ENCODE data around the gene SYNCRIP. TPM values are rescaled to one million over a fixed set of nuclear protein-coding genes. Genes with fewer than 3 reads are reported as not detected.
"Not testable (repeated sequence)": the region's sequence is repeated elsewhere in the genome, so short reads cannot be mapped to it uniquely, and the experiment has no call there.

The SYNCRIP gene
- total RNA-seq, 4 donors from 2014 or later, result 49.4 to 56.3 (median 50.6) TPM

DNA sequence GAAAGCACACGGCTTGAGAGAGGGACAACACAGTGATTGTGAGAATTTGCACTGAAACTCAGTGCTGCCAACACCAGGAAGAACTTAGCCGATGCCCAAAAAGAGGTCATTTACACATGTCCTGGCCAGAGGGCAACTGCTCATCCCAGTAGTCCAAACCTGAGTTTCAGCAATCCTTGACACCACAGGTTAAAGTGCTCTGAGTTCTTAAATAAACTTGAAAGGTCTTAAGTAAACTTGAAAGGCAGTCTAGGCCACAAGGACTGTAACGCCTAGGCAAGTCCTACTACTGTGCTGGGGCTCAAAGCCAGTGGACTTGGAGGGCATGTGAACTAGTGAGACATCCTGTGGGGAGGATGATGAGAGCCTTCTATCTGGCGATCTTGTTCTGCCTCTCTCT lies 63.1 kb downstream of the SYNCRIP start:
- intact Hi-C loops (cut with DNase I; ENCODE audit: low total_unique reads), result no loop called here
- H3K4me3 ChIP-seq (ENCODE audit: low read depth, poor library complexity, severe bottlenecking), result no peak overlapping the region
- TF ChIP-seq POLR2A (IDR thresholded peaks at IDR 0.05), result no peak
- TF ChIP-seq, protein P1, sequence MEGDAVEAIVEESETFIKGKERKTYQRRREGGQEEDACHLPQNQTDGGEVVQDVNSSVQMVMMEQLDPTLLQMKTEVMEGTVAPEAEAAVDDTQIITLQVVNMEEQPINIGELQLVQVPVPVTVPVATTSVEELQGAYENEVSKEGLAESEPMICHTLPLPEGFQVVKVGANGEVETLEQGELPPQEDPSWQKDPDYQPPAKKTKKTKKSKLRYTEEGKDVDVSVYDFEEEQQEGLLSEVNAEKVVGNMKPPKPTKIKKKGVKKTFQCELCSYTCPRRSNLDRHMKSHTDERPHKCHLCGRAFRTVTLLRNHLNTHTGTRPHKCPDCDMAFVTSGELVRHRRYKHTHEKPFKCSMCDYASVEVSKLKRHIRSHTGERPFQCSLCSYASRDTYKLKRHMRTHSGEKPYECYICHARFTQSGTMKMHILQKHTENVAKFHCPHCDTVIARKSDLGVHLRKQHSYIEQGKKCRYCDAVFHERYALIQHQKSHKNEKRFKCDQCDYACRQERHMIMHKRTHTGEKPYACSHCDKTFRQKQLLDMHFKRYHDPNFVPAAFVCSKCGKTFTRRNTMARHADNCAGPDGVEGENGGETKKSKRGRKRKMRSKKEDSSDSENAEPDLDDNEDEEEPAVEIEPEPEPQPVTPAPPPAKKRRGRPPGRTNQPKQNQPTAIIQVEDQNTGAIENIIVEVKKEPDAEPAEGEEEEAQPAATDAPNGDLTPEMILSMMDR (IDR thresholded peaks at IDR 0.05), result no peak
- WGBS, 2 donors, result 87 to 90% methylated on average over 4 of the region's 4 CpGs
- no peak for DNase-seq (ENCODE audit: low spot score in 2 of 2)

DNA sequence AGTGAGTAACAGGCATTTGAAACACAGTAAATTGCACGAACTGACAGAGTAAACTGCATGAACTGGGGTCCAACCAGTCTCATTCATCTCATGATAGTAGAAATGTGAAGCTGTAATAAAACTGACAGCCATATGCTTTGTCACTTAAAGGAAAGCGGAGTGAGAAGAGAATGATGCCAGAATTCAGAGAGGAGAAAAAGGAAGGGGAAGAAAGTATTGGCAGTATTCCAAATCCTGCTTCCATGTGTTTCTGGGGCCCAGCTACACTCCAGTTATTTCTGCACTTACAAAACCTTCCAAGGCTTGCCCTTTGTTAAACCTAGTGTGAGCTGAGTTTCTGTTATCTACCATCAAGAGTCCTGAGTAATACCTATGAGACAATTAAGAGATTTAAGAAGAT lies 66.2 kb downstream of the SYNCRIP start:
- no peak overlapping the region for H3K4me3 ChIP-seq (ENCODE audit: low read depth, poor library complexity, severe bottlenecking)
- intact Hi-C loops (cut with DNase I; ENCODE audit: low total_unique reads), result no loop called here
- no peak for TF ChIP-seq POLR2A (IDR thresholded peaks at IDR 0.05)
- TF ChIP-seq, protein P1 (IDR thresholded peaks at IDR 0.05), result no peak
- no peak for DNase-seq (ENCODE audit: low spot score in 2 of 2)
- WGBS, 2 donors, result 72 to 81% methylated on average over 2 of the region's 2 CpGs

DNA sequence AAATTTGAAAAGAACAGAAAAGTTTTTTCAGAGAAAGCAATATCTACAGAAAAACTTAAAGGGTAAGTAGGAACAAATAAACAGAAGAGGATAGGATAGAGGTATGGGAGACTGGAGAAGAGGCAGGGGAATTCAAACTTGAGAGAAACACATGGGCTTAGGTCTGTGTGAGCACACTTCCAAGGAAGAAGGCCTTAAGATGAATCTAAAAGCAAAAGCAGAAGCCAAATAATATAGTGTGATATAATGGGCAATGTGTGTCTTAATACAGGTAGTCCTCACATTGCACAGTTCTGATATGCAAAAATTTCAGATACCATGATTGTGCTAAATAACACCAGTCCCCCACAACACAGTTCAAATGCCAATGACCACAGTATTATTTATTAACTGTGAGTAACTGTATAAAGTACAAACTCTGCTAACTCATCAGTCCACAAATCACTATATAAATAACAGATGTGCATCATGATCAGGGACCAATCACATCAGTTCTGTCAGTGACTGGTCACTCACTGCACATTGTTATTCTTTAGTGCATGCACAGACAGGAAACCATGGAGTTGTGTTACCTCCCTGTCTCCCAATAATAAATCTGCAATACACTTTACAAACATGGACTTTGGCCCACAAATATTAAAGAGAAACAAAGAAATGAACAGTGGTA lies 67.6 kb downstream of the SYNCRIP start:
- TF ChIP-seq POLR2A (IDR thresholded peaks at IDR 0.05), result no peak
- TF ChIP-seq, protein P1 (IDR thresholded peaks at IDR 0.05), result no peak
- DNase-seq (ENCODE audit: low spot score in 2 of 2), result no peak
- no peak overlapping the region for H3K4me3 ChIP-seq (ENCODE audit: low read depth, poor library complexity, severe bottlenecking)
- intact Hi-C loops (cut with DNase I; ENCODE audit: low total_unique reads), result no loop called here

DNA sequence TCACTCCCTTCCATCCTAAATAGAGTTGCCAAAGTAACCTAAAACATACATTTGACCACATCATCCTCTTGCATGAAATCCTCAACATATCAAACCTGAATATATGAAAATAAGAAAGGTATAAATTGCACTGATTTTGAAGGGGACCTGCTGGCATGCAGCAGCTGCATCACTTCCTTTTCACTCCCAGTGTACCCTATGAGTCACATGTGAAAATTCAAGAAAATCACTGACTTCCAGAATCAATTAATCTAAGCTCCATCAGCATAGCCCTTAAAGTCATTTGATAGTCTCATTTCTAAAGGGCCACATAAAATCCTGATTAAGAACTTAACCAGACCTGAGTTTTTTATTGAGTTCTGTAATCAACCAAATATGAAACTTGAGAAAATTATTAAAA lies 73.4 kb downstream of the SYNCRIP start:
- no peak for TF ChIP-seq POLR2A (IDR thresholded peaks at IDR 0.05)
- TF ChIP-seq, protein P1 (IDR thresholded peaks at IDR 0.05), result no peak

DNA sequence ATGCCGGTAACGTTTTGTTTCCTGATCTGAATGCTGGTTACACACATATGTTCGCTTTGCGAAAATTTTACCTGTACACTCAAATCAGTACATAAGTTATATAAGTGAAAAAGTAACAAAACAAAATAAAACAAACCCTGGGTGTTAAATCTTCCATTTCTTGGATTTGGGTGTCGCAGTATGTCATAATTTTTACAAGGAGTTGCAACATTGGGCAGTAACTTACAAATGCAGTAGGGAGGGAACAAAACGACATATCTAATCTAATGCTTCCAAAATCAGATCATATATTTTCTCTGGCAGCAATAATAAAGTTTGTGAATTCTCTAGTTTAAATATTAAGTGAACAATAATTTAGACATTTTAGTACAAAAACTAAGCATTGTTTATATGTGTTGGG lies 74.3 kb downstream of the SYNCRIP start:
- DNase-seq (ENCODE audit: low spot score in 2 of 2), result no peak
- no peak for TF ChIP-seq POLR2A (IDR thresholded peaks at IDR 0.05)
- TF ChIP-seq, protein P1 (IDR thresholded peaks at IDR 0.05), result no peak
- 90 to 92% methylated on average over 6 of the region's 6 CpGs for WGBS, 2 donors
- intact Hi-C loops (cut with DNase I; ENCODE audit: low total_unique reads), result no loop called here
- no peak overlapping the region for H3K4me3 ChIP-seq (ENCODE audit: low read depth, poor library complexity, severe bottlenecking)

More for the DNA sequence above, 73.4 kb downstream of the SYNCRIP start:
- no peak overlapping the region for H3K4me3 ChIP-seq (ENCODE audit: low read depth, poor library complexity, severe bottlenecking)
- intact Hi-C loops (cut with DNase I; ENCODE audit: low total_unique reads), result no loop called here
- no peak for DNase-seq (ENCODE audit: low spot score in 2 of 2)

DNA sequence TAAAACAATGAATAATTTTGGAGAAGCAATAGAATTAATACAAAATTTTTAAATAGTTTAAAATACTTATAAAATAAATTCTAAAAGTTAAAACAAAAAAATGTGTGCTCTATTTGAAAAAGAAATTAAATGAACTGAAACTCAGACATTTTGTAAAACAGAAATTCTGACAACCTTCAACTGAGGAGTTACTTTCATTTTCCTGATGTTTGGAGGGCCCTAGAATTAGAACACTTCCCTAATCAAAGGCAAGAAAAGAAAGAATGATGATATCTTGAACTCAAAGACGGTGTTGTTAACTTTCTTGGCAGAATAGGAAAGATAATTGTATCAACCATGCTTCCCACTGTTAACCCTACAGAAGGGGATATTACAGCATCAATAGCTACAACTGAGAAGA lies 77.0 kb downstream of the SYNCRIP start:
- no peak for DNase-seq (ENCODE audit: low spot score in 2 of 2)
- no peak overlapping the region for H3K4me3 ChIP-seq (ENCODE audit: low read depth, poor library complexity, severe bottlenecking)
- TF ChIP-seq, protein P1 (IDR thresholded peaks at IDR 0.05), result no peak
- TF ChIP-seq POLR2A (IDR thresholded peaks at IDR 0.05), result no peak
- intact Hi-C loops (cut with DNase I; ENCODE audit: low total_unique reads), result no loop called here
- 37 to 52% methylated on average over 1 of the region's 1 CpG for WGBS, 2 donors

DNA sequence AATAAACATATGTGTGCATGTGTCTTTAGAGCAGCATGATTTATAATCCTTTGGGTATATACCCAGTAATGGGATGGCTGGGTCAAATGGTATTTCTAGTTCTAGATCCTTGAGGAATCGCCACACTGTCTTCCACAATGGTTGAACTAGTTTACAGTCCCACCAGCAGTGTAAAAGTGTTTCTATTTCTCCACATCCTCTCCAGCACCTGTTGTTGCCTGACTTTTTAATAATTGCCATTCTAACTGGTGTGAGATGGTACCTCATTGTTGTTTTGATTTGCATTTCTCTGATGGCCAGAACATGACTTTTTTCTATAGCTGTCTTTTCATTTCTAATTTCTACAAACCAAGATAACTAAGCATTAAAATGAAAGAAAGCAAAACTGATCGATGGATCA lies 78.5 kb downstream of the SYNCRIP start:
- intact Hi-C loops (cut with DNase I; ENCODE audit: low total_unique reads); DNase-seq (ENCODE audit: low spot score in 2 of 2); H3K4me3 ChIP-seq (ENCODE audit: low read depth, poor library complexity, severe bottlenecking): not testable (repeated sequence)
- 97 to 99% methylated on average over 2 of the region's 2 CpGs for WGBS, 2 donors

Measured in lower leg skin (tissue), 4 donors.